Right lobe of liver (tissue), 6 donors: ENCODE results near the gene STT3A. TPM values are rescaled to one million over a fixed set of nuclear protein-coding genes. Genes with fewer than 3 reads are reported as not detected.
A peak's percentile ranks its signal among the peaks of the same experiment; 100 is the strongest.

Source experiments
- ATAC-seq, 4 donors: fragments of 200-7000 bp; cut with Tn5 transposase; one replicate each; pipeline ENCODE4 v1.9.1; 2020; ENCODE audit warnings: mild to moderate bottlenecking in 4 of 4, moderate library complexity in 4 of 4
- DNase-seq, 3 donors: peaks; one replicate each; pipeline ENCODE4 v3.0.0-alpha.2; 2020
- H3K27ac ChIP-seq, 3 donors: fragments of 200-600 bp; one replicate each; pipeline ENCODE4 v1.8.0; 2022
- H3K27me3 ChIP-seq, 2 donors: fragments of 200-600 bp; one replicate each; pipeline ENCODE4 v1.8.0; 2022
- H3K36me3 ChIP-seq, 4 donors: fragments of 200-600 bp; sonication (generic) in 1 of 4; one replicate each; pipeline versions ENCODE4 v1.5.1 to v1.8.0; 2017 to 2022; ENCODE audit warnings: control low read depth in 1 of 4
- H3K4me1 ChIP-seq, 4 donors: fragments of 200-600 bp; sonication (generic) in 1 of 4; one replicate each; pipeline versions ENCODE4 v1.5.1 to v1.8.0; 2017 to 2022; ENCODE audit warnings: control low read depth in 1 of 4
- H3K4me3 ChIP-seq, 3 donors: fragments of 200-600 bp; one replicate each; pipeline ENCODE4 v1.8.0; 2022
- H3K9me3 ChIP-seq, 4 donors: fragments of 200-600 bp; sonication (generic) in 1 of 4; one replicate each; pipeline versions ENCODE4 v1.5.1 to v1.8.0; 2017 to 2022; ENCODE audit warnings: control low read depth in 1 of 4
- POLR2A ChIP-seq: fragments of 450-650 bp; IDR thresholded peaks from one replicate; pipeline ENCODE4 v1.6.1; 2017; ENCODE audit warnings: antibody characterized with exemption, mild to moderate bottlenecking
- WGBS: methylation state at CpG from one replicate; pipeline ENCODE4 v1.1.6; 2018; ENCODE audit warnings: low coverage, low lambda C conversion rate; ENCODE audit not compliant: insufficient coverage; ENCODE audit errors: missing lambda C conversion rate; 5-methylcytosine and 5-hydroxymethylcytosine counted together
- intact Hi-C, 2 donors: fragments of 100-400 bp; cut with DNase I; formaldehyde crosslinking; loops; one replicate each; pipeline versions ENCODE4 v1.11.2 to v1.14.1; 2022
- total RNA-seq, 6 experiments: library from RNA; depleted of rRNA in 2 of 6; stranded (reverse); fragments of >200 nt in 2 of 6; fragmentation: NEBNext Ultra II Directional in 3 of 6; extraction: Animal tissue kit (Norgen Biotek cat#: 25700) in 3 of 6; gene quantifications; one replicate each; pipeline versions ENCODE4 v1.1.0 to v1.2.4, GENCODE V29; 2016 to 2023
- TF ChIP-seq, protein P1 (sequence below), 4 donors: fragments of 200-600 bp in 3 of 4; fragments of 450-650 bp in 1 of 4; IDR thresholded peaks; one replicate each; pipeline versions ENCODE4 v1.5.1 to v1.8.0; 2016 to 2022; ENCODE audit warnings: antibody characterized with exemption in 4 of 4, mild to moderate bottlenecking in 2 of 4
- donor health status: DM: no; HTN: yes; CAD: no.
- donor health status: DM: no; HTN: no; CAD: no.
- donor health status: DM: no; HTN: no; CAD: no.
- donor health status: DM: no; HTN: yes; CAD: no.
- donor health status: DM: no; HTN: yes; CAD: no.

STT3A gene
- total RNA-seq, 6 experiments from 2014 or later, result 73.3 to 108 (median 86.8) TPM

DNA sequence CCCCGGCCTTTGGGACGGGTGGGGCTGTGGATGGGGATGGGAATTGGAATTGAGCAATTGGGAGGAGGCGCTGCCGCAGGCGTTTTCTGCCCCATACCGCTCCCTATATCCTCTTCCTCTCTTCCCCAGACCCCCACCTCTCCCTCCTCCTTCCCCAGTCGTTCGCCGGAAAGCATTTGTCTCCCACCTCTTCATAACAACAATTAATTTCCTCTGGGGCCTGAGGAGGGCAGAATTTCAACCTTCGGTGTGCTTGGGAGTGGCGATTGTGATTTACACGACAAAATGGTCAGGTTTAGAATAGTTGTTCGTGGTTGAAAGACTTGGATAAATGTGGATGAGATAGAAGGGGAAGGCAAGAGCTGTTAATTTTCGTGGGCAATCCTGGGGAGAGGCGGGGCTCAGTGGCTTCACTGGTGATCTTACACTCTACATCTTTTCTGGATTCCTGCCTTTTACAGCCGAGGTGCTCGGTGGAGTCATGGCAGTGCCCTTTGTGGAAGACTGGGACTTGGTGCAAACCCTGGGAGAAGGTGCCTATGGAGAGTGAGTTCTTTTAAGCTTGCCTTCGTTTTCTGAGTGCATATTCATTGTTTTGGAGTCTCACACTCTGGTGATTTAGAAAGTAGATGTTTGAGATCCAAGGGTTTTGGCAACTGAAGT is 33.8 kb downstream of the STT3A start:
- intact Hi-C loops, result no loop called here
- TF ChIP-seq, protein P1, sequence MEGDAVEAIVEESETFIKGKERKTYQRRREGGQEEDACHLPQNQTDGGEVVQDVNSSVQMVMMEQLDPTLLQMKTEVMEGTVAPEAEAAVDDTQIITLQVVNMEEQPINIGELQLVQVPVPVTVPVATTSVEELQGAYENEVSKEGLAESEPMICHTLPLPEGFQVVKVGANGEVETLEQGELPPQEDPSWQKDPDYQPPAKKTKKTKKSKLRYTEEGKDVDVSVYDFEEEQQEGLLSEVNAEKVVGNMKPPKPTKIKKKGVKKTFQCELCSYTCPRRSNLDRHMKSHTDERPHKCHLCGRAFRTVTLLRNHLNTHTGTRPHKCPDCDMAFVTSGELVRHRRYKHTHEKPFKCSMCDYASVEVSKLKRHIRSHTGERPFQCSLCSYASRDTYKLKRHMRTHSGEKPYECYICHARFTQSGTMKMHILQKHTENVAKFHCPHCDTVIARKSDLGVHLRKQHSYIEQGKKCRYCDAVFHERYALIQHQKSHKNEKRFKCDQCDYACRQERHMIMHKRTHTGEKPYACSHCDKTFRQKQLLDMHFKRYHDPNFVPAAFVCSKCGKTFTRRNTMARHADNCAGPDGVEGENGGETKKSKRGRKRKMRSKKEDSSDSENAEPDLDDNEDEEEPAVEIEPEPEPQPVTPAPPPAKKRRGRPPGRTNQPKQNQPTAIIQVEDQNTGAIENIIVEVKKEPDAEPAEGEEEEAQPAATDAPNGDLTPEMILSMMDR (IDR thresholded peaks at IDR 0.05), result peak in 2 of 4 donors; percentile 16 to 27
- TF ChIP-seq POLR2A, result no peak
- Histone ChIP-seq H3K4me3 (peak overlapping the region; percentile 72 to 85 (median 72)), H3K27me3 (no peaks in the 10 kb centered on the region), H3K36me3 (peaks cover 0 to 4% (median 0%) of the 10 kb centered on the region in 4 donors), H3K27ac (peak overlapping the region in 1 of 3 donors; percentile 93), H3K4me1 (peaks cover 0 to 8% (median 4%) of the 10 kb centered on the region in 4 donors), H3K9me3 (no peaks in the 10 kb centered on the region)
- no peak for DNase-seq
- peak in 3 of 4 donors; percentile 23 to 36 (median 35) for ATAC-seq
- WGBS, result under 1% methylated on average over 16 of the region's 18 CpGs

DNA sequence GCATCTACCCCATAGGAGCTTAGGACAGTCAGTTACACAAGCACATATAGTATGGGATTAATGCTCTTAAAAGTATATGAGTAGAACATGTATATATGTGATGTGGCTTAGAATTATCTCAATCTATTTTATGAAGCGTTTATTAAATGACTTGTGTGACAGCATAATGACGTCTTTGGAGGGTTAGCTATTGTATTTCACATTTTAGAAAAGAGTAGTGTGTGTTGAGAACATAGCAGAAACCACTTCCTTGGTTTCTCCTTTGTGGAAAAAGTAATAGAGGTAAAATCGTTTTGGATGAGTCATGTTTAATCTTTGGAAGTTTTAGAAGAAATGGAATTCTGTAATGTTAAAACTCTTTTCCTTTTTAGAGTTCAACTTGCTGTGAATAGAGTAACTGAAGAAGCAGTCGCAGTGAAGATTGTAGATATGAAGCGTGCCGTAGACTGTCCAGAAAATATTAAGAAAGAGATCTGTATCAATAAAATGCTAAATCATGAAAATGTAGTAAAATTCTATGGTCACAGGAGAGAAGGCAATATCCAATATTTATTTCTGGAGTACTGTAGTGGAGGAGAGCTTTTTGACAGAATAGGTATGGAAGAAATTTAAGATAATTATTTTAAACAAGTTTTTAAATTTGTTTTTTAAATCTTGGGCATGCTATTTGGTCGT is 34.7 kb downstream of the STT3A start:
- intact Hi-C loops, result no loop called here

DNA sequence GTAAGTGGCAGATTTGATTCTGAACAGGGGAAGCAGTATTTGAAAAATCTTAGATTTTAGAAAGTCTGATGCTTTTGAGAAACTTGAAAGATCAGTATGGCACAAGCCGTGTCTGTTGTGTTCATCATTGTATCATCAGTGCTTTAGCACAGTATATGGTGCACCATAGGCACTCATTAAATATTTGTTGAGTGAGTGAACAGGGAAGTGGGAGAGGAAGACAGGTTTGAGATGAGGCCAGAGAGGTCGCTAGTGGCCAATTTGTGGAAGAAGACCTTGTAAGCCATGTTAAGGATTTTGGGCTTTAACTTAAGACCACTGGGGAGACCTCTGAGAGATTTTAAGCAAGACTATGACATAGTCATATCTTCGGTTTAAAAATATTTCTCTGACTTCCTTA is 45.2 kb downstream of the STT3A start:
- Histone ChIP-seq H3K27ac (no peak overlapping the region), H3K4me1 (no peaks in the 10 kb centered on the region), H3K9me3 (no peaks in the 10 kb centered on the region), H3K36me3 (no peaks in the 10 kb centered on the region), H3K27me3 (no peaks in the 10 kb centered on the region), H3K4me3 (no peak overlapping the region)
- no peak for DNase-seq
- WGBS, result 88% methylated on average over 3 of the region's 3 CpGs
- no peak for TF ChIP-seq POLR2A
- TF ChIP-seq, protein P1 (IDR thresholded peaks at IDR 0.05), result no peak
- no peak for ATAC-seq
- intact Hi-C loops, result no loop called here

More for the DNA sequence above, 34.7 kb downstream of the STT3A start:
- 67% methylated on average over 7 of the region's 7 CpGs for WGBS
- Histone ChIP-seq H3K27me3 (no peaks in the 10 kb centered on the region), H3K36me3 (no peaks in the 10 kb centered on the region), H3K4me1 (peaks cover 0 to 8% (median 4%) of the 10 kb centered on the region in 4 donors), H3K4me3 (no peak overlapping the region), H3K9me3 (no peaks in the 10 kb centered on the region), H3K27ac (no peak overlapping the region)
- ATAC-seq (no peak), DNase-seq (no peak)
- no peak for TF ChIP-seq POLR2A
- TF ChIP-seq, protein P1 (IDR thresholded peaks at IDR 0.05), result no peak

DNA sequence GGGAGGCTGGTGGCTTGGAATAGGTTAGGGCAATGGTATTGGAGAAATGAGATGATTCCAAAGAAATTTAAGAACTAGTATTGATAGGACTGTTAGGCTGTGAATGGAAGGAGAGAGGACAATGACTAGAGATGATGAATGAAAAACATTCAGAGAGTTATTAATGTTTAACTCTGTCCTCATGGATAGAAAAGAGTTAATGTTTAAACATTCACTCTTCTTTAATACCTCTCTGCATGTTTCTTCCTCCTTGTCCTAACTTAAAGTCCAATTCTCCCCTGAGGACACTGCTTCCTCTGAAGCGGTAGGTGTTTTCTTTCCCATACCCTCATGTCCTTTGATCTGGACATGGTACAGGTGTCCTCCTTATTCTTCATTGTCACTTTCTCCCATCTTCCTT is 45.7 kb downstream of the STT3A start:
- Histone ChIP-seq H3K4me3 (no peak overlapping the region), H3K27me3 (no peaks in the 10 kb centered on the region), H3K9me3 (no peaks in the 10 kb centered on the region), H3K27ac (no peak overlapping the region), H3K4me1 (no peaks in the 10 kb centered on the region), H3K36me3 (no peaks in the 10 kb centered on the region)
- intact Hi-C loops, result no loop called here
- ATAC-seq (no peak), DNase-seq (no peak)
- TF ChIP-seq, protein P1 (IDR thresholded peaks at IDR 0.05), result no peak
- no peak for TF ChIP-seq POLR2A
- WGBS, result 100% methylated on average over 1 of the region's 1 CpG
